ENCODE results near the gene SLX4IP.
A peak's percentile ranks its signal among the peaks of the same experiment; 100 is the strongest.

SLX4IP gene

DNA sequence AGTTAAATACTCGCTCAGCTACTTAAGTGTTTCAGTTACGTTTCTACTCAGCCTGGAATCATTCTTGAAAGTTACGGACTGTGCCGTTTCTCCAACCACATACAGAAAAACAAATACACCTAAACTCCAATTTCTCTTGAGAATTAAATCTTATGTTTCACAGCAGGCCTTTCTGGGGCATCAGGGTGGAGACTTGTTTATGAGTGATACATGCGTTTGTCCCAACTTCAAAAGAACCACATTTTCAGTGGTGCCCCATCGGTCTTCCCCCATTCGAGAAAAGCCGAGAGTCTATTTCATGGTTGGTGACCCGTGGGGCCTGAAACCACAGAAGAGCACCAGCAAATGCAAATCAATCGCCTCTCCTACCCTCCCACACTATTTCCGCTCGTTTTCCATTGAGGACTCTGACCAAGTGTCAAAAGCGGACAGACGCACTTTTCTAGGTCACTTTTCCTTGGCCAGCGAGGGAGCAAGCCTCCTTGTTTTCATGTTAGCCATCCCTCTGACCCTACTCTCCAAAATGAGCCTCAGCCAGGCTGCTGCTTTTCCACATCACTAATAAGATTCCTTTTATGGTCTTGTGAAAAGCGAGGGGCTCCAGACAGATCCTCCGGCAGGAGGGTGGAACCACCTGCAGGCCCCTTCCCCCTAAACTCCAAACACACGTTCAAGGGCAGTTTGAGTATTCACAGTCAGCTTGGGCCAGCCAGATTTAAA, 235.6 kb downstream of the SLX4IP start:
- peak; percentile 50 for DNase-seq

DNA sequence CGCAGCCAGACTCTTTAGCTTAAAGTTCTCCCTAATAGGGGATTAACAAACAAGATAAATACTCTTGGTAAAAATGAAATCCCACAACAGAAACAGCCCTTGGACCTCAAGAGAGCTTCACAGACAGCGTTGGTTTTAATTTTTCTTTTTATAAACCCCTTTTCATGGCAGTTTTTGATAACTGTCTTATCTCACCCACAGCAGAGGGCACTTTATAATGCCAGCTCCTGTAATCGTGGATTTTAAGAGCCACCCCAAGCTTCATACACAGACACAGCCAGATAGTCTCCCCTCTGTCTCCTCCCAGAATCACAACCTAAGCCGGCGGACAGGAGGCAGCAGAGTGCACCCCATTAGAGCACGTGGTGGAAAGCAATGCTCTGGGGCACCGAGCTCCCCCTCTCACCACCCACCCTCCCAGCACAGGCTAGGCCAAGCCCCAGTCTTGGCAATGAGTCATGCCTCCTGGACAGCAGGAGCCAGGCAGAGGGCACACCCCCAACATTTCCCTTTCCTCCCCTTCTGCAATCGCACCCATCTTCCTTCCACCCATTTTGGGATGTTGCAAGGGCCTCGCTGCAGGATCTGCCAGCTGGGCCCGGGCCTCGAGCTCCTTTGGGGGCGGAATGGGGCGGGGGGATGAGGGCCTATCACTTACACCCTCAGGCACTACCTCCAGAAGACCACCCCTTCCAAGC, 236.3 kb downstream of the SLX4IP start:
- DNase-seq: peak; percentile 36

DNA sequence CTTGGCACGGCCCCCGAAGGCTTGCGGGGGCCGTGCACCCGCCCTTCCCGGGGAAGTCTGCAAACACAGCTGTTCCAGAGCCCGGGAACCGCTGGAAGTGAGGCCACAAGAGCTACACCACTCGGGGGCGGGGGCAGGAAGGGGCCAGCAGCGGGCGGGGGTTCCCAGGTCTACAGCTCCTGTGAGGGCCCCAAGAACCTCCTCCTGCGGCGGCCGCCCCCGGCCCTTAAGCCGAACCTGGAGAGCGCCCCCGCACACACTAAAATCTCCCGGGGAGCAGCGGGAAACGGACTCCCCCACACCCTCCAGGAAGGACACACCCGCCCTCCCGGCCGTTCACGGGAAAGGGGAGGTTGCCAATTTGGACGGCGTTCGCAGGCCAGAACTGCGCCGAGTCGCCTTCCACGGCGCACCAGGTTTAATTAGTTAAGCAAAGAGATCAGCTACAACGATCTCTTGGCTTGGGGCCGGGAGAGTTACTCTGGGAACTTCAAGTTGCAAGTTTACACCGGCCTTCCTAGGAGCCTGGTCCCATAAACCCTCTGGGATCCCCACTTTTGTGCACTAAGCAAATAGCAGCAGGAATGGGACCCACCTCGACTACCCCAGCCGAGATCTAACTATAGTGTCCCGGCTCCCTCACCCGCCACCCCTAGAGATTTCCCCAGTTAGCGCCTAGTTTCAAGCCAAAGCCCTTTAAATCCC, 237.0 kb downstream of the SLX4IP start:
- DNase-seq: no peak

DNA sequence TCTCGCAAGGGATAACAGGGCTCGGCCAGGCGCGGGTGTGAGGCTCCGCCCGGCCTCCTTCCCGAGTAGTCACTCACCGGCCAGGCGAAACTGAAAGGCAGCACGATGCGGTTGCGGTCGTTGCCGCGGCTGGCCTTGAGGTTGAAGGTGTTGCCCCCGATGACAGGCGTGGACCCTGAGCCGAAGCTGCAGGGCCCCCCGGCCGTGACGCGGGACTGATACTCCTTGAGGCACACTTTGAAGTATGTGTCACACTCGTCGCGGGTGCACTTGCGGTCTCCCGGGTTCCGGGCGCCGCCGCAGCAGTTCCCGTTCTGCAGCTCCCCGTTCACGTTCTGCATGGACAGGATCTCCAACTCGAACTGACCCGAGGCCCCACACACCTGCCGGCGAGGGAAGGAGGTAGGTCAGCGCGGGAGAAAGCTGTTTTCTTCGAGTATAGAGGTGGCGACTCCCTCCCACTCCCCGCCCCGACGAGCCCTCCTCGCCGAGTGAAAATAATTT, 237.6 kb downstream of the SLX4IP start:
- DNase-seq: peak; percentile 13

DNA sequence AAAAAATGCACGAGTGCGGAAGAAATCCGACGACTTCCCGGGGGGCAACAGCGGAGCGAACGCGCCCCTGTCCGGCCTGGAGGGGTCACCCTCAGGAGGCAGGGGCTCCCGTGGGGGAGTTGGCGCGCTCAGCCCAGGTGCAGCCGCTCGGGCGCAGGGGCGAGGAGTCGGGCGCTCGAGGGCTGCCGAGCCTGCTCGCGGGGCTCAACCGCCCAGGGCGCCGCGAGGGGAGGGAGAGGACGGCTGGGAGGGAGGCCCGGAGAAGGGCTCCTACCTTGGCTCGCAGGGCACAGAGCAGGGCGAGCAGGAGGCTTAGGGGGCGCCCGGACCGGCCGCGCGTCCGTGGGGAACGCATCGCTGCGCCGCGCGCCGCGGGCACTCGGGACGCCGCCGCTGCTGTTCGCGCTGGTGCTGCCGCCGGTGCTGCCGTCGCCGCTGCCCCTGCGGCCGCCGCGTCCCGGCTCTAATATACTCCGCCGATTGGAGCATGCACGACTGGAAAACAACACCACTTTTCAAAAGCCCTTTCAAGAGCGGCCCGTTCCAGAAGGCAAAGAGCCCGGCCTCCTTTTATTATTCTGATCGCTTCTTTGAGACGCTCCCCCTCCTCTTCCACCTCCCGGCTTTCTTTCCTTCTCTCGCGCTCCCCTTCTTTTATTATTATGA, 238.2 kb downstream of the SLX4IP start:
- peak; percentile 60 for DNase-seq

DNA sequence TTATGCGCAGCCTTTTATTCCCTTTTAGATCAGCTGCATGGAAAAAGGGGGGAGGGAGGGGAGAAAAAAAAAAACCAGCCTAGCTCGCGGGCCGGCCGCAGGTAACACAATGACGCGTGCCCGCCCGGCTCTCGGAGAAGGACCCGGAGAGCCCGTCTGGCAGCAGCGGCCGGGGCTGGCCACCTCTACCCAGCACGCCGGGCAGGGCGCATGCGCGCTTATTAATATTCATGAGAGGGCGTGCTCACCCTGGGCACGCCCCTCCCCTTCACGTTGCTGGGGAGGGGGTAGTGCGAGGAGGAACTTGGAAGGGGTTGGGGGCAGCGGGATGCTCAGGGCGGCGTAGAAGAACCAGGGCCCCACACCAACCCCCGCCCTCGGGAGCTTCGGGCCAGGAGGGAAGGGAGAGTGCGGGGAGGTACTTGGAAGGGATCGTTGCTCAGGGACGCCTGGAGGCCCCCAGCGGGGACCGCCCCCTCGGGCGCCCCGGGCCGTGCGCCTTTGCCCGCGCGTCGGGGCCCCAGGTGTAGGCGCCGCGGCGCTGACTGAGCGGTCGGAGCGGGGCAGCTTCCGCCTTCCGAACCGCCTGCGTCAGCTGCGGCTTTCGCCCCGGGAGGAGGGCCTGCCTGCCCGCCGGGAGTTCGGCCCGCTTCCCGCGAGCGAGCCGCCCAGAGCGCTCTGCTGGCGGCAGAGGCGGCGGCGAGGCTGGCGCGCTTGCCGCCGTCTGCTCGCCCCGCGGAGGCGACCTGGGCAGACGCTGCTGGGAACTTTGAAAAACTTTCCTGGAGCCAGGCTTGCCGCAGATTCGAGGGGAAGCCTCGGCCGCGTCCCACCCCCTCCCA, 239.0 kb downstream of the SLX4IP start, which contains the start of gene JAG1:
Gene JAG1, minus strand, starts transcription at position 158 of the 842 bp plus-strand sequence. CDS start 469 bp downstream, outside the sequence.
- DNase-seq: peak; percentile 78

DNA sequence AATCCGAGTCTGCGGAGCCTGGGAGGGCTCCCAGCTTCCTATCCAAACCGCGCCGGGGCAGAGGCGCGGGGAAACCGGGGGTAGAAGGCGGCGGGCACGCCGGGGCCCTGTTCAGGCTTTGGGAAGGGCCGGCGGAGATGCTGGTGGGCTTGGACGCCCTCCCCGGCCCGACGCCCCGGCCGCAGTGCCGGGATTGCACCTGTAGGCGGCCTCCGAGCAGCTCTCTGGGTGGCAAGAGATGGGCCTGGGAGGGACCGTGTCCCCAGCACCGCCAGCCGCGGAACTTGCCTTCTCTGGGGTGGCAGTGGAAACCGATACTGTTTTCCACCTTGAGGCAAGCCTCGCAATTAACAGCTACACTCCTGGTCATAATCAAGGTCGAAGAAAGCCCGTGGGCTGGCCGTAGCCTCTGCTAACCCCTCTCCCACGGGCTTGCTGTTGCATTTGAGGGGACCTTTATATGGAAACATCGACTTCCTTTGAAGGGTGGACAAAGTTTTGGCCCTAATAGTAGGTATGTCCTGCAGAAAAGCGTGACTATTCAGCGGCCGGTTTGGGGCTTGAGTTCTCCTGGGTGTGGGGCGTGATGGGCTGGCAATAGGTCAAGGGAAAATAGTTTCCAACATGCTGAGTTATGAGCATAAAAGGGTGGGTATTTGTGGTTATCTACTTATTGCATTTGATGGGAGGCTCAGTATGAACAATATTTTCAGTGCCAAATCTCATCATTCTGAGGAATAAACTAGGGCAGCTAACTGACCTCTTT, 239.8 kb downstream of the SLX4IP start:
- DNase-seq: peak; percentile 11

DNA sequence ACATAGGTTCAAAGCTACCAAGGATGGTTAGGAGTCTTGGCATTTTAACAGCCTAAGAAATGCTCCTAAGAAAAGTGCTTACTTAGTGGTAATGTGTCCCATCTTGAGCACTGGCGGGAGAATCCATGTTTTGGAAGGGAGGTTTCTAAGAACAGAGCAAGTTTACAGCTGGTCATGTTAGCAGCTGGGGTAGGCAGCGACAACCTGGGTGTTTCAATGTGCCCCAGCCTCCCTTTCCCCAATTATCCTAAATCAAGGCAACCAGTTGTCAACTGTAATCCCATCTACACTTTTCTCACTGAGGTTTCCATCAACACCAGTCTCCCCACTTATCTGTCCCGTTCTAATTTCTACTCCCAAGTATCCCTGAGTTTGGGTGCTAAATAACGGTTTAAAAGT, 240.3 kb downstream of the SLX4IP start:
- DNase-seq: no peak

DNA sequence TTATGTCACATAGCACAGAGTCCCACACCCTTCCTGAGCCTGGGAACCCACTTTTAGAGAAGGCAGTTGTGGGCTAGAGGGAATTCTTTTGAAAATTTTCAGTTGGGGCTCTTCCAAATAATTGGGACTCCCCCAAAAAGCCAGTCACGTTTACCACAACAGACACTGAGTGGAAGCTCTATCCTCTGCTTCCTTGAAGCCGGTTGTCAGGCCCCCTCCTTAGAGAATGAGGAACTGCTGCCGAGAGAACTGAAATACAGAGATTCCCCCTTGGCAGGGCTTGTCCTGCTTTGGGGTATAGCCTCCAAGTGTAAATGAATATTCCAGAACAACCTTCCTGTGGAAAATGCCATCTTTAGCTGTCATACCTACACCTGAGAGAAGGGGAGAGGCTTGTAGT, 241.4 kb downstream of the SLX4IP start:
- DNase-seq: no peak
